Rectal smooth muscle tissue (tissue), 1 donor: Measurements from ENCODE around the gene FLT1.
A peak's percentile ranks its signal among the peaks of the same experiment; 100 is the strongest.

ENCODE experiments used
- H3K27ac ChIP-seq: one replicate; pipeline ENCODE4 v1.7.0; 2013; ENCODE audit warnings: low read depth, low read length, inconsistent platforms
- H3K27me3 ChIP-seq: one replicate; pipeline ENCODE4 v1.7.0; 2013; ENCODE audit warnings: low read length; ENCODE audit not compliant: control insufficient read depth, insufficient read depth
- H3K36me3 ChIP-seq: one replicate; pipeline ENCODE4 v1.7.0; 2013; ENCODE audit warnings: low read length; ENCODE audit not compliant: control insufficient read depth, insufficient read depth
- H3K4me1 ChIP-seq: one replicate; pipeline ENCODE4 v1.7.0; 2013; ENCODE audit warnings: low read length; ENCODE audit not compliant: control insufficient read depth, insufficient read depth
- H3K4me3 ChIP-seq: one replicate; pipeline ENCODE4 v1.7.0; 2013; ENCODE audit warnings: low read length
- H3K9ac ChIP-seq: one replicate; pipeline ENCODE4 v1.7.0; 2013; ENCODE audit warnings: low read length

FLT1 gene, protein sequence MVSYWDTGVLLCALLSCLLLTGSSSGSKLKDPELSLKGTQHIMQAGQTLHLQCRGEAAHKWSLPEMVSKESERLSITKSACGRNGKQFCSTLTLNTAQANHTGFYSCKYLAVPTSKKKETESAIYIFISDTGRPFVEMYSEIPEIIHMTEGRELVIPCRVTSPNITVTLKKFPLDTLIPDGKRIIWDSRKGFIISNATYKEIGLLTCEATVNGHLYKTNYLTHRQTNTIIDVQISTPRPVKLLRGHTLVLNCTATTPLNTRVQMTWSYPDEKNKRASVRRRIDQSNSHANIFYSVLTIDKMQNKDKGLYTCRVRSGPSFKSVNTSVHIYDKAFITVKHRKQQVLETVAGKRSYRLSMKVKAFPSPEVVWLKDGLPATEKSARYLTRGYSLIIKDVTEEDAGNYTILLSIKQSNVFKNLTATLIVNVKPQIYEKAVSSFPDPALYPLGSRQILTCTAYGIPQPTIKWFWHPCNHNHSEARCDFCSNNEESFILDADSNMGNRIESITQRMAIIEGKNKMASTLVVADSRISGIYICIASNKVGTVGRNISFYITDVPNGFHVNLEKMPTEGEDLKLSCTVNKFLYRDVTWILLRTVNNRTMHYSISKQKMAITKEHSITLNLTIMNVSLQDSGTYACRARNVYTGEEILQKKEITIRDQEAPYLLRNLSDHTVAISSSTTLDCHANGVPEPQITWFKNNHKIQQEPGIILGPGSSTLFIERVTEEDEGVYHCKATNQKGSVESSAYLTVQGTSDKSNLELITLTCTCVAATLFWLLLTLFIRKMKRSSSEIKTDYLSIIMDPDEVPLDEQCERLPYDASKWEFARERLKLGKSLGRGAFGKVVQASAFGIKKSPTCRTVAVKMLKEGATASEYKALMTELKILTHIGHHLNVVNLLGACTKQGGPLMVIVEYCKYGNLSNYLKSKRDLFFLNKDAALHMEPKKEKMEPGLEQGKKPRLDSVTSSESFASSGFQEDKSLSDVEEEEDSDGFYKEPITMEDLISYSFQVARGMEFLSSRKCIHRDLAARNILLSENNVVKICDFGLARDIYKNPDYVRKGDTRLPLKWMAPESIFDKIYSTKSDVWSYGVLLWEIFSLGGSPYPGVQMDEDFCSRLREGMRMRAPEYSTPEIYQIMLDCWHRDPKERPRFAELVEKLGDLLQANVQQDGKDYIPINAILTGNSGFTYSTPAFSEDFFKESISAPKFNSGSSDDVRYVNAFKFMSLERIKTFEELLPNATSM (N-terminal part only)

DNA sequence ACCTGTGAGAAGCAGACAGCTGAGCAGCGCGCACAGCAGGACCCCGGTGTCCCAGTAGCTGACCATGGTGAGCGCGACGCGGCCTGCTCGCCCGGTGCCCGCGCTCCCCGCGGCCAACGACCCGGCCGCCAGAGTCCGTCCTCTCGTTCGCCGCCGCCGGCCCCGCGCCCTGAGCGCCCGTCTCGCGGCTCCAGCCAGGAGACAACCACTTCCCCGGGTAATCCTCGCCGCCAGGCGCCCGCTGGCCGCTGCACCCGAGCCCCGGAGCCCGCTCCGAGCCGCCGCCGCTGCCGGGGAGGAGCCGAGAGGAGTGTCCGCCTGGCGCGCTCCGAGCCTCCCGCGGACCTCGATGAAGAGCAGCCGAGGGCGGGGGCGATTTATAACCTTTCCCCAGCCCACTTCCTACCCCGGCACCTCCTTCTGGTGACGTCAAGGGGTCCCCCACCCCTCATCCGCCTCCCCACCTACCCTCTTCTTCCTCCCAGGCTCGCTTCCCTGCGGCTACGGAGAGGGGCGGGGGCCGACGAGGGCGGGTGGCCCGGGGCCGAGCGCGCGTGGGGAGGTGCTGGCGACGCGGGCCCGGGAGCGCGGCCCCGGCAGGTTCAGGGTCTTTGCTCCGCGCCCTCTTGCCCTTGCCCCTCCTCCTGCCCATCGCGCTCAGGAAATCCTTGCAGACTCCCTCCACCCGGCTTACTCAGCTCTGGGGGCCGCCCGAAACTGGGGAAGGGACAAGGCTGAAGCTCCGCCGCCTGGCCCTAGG lies at the start of gene FLT1:
Gene FLT1, minus strand, starts transcription at position 351 of the 760 bp plus-strand sequence. Its CDS starts 285 bp downstream, at position 66.
- Histone ChIP-seq H3K9ac (no peak within 1 kb of the TSS), H3K27ac (no peak within 1 kb of the TSS), H3K4me1 (no peaks in the 10 kb centered on the region), H3K4me3 (peak within 1 kb of the TSS; percentile 50), H3K27me3 (peaks cover 15% of the 10 kb centered on the region), H3K36me3 (no peaks in the 10 kb centered on the region)

DNA sequence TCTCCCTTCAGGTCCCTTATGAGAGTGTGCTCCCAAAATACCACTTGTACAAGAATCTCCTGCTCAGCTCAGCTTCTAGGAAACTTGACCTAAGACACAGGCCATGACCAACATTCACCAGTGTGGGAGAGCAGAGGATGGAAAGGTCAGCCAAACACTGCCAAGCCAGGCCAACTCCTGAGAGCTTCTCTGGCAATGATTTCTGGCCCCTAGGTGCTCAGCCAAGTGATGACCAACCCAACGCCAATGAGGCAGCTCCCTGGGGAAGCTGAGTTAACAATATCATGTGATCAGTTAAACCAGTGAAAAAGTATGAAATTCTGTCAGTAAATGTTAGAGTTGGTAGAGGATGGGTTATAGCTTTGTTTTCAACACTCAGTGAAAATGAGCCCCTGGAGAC lies 49.1 kb upstream of the FLT1 start:
- H3K27ac ChIP-seq = no peak overlapping the region
- H3K4me1 ChIP-seq = no peaks in the 10 kb centered on the region
- no peak overlapping the region for H3K4me3 ChIP-seq
- H3K36me3 ChIP-seq = no peaks in the 10 kb centered on the region
- no peaks in the 10 kb centered on the region for H3K27me3 ChIP-seq
- no peak overlapping the region for H3K9ac ChIP-seq

DNA sequence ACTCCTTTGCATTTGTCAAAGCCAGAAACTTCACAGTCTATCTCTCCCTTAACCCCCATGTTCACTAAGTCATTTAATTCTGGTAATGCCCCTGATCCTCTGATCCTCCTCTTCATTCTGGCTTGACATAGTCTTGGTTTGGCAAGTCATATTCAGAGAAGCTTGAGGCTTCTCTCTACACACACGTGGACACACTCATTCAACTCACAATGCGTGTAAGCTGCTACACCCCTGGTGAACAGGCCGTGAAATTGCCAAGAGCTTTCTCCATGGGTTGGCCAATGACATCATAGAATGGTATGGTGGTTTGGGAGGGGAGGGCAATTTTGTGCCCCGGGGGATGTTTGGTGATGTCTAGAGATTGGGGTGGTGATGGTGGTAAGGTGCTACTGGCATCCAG lies 47.9 kb upstream of the FLT1 start:
- Histone ChIP-seq H3K27me3 (no peaks in the 10 kb centered on the region), H3K36me3 (no peaks in the 10 kb centered on the region), H3K9ac (no peak overlapping the region), H3K4me1 (no peaks in the 10 kb centered on the region), H3K27ac (no peak overlapping the region), H3K4me3 (no peak overlapping the region)

DNA sequence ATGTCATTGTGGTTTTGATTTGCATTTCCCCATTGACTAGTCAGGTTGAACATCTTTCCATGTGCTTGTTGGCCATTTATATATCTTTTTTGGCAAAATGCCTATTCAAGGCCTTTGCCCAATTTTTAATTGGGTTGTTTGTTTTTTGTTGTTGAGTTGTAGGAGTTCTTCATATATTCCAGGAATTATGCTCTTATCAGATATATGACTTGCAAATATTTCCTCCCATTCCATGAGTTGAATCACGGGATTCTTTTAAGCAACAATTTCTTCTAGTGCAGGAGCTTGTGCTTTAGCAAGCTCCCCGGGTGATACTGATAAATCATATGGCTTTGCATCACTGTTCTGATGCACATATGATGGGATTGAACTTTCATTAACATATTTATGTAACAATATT lies 47.0 kb upstream of the FLT1 start:
- H3K27ac ChIP-seq = no peak overlapping the region
- no peaks in the 10 kb centered on the region for H3K36me3 ChIP-seq
- H3K9ac ChIP-seq = no peak overlapping the region
- H3K27me3 ChIP-seq = no peaks in the 10 kb centered on the region
- no peak overlapping the region for H3K4me3 ChIP-seq
- H3K4me1 ChIP-seq = no peaks in the 10 kb centered on the region

DNA sequence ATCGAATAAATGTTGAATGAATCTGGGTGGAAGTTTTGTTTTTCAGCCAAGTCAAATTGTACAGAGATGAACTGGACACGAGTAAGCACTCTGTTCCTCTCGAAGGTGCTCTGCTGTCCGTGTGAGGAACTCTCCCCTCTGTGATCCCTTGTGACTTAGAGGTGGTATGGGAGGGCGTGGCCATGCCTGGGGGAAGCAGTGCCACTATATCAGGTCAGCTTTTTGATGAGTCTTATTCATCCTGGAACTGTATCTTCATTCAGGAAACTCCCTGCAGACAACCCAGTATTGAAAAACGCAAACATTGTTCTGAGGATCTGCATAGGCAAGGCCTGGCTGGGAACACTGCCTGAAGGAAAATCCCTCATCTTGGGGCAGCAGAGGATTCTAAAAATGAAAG lies 45.7 kb upstream of the FLT1 start:
- no peaks in the 10 kb centered on the region for H3K4me1 ChIP-seq
- no peak overlapping the region for H3K4me3 ChIP-seq
- H3K27ac ChIP-seq = no peak overlapping the region
- no peaks in the 10 kb centered on the region for H3K36me3 ChIP-seq
- H3K27me3 ChIP-seq = no peaks in the 10 kb centered on the region
- no peak overlapping the region for H3K9ac ChIP-seq

DNA sequence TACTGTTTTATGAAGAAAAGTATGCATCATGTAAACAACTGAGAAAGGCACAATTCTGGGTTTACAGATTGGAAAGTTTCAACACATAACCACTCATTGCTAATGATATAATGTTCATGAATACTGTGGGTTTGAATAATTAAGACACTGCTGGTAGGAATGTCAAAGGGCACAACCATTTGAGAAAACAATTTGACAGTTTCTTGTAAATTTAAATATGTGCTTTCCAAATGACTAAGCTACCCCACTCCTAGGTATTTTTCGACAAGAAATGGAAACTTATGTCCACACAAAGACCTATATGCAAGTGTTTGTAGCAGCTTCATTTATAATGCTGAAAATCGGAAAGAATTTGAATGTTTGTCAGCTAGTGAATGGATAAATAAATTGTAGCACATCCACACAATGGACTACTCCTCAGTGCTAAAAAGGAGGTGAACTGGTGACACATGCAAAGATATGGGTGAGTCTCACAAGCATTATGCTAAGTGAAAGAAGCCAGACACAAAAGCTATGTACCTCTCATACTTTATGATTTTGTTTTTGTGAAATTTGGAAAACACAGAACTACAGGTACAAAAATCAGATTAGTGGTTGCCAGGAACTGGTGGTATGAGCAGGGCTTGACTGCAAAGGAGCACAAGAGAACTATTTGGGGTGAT lies 44.8 kb upstream of the FLT1 start:
- Histone ChIP-seq H3K27ac (no peak overlapping the region), H3K36me3 (no peaks in the 10 kb centered on the region), H3K4me1 (no peaks in the 10 kb centered on the region), H3K4me3 (no peak overlapping the region), H3K27me3 (no peaks in the 10 kb centered on the region), H3K9ac (no peak overlapping the region)

DNA sequence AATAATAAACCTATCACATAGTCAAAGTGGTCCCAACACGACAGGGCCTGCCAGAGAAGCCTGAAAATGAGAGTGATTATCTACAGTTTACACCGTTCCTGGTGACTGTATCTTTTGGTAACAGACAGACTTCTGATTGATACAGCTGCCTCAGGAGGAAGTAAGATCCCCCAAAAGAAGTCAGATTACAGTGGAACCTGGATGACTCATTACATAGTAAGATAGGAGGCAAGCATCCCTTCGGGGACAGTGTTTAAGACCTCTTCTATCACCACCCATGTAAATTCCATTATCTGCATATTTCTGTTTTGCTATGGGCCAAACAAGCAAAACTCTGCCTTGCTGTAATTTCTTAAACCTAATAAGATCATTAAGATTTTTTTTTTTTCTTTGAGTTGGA lies 44.0 kb upstream of the FLT1 start:
- H3K27me3 ChIP-seq = no peaks in the 10 kb centered on the region
- H3K36me3 ChIP-seq = no peaks in the 10 kb centered on the region
- H3K4me3 ChIP-seq = no peak overlapping the region
- H3K4me1 ChIP-seq = no peaks in the 10 kb centered on the region
- H3K27ac ChIP-seq = no peak overlapping the region
- no peak overlapping the region for H3K9ac ChIP-seq

DNA sequence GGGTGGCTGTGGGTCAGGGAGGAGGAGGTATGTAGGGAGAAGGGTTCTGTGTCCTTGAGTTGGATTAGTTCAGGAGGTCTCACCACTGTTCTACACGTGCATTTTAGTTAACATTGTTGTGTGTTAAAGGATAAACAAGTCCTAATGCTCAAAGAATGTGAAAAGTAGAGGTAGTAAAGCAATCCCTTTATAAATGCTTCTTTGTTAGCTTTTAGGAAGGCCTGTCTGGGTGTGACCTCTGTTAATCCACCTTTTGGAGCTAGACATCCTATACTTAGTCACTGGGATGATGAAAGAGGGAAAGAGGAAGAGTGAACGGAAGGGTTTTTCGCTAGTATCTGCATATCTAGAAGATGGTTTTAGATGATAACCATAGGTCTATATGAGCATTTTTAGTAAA lies 42.2 kb upstream of the FLT1 start:
- H3K4me3 ChIP-seq = no peak overlapping the region
- H3K27ac ChIP-seq = no peak overlapping the region
- H3K4me1 ChIP-seq = no peaks in the 10 kb centered on the region
- H3K27me3 ChIP-seq = peaks cover 7% of the 10 kb centered on the region
- no peaks in the 10 kb centered on the region for H3K36me3 ChIP-seq
- H3K9ac ChIP-seq = no peak overlapping the region

DNA sequence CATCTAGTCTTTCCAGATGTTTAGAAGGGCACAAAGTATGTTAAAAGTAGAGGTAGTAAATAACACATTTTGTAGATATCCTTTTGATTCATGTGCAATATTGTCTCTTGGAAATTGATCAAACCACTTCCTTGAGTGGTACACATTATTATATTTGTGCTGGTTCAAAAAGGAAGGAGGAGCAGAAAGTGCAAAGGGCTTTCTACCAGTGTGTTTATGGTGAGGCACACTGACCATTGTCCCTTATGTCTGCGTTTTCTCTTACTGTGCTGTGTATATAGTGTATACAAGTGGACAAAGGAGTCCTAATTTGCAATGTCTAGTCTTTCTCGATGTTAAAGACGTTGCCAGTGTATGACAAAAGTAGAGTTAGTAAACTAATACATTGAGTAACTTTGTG lies 41.4 kb upstream of the FLT1 start:
- H3K27ac ChIP-seq = no peak overlapping the region
- no peak overlapping the region for H3K9ac ChIP-seq
- no peak overlapping the region for H3K4me3 ChIP-seq
- peaks cover 3% of the 10 kb centered on the region for H3K4me1 ChIP-seq
- H3K27me3 ChIP-seq = peaks cover 12% of the 10 kb centered on the region
- no peaks in the 10 kb centered on the region for H3K36me3 ChIP-seq

DNA sequence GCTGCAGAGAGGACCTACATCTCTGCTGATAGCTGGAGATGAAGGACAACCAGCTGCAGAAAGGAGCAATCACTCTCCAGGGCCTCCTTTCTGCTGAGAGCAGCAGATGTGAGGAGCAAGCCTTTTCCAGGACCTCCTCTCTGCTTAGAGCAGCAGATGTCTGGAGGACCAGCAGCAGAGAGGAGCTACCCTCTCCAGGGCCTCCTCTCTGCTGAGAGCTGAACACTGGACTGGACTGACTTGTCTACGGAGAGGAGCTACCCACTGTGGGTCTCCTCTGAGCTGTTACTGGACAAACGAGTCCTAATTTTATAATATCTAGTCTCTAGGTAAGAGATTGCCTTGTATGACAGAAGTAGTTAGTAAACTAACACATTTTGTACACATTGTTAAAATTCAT lies 40.8 kb upstream of the FLT1 start:
- Histone ChIP-seq H3K27ac (no peak overlapping the region), H3K4me3 (no peak overlapping the region), H3K36me3 (no peaks in the 10 kb centered on the region), H3K9ac (no peak overlapping the region), H3K4me1 (peaks cover 3% of the 10 kb centered on the region), H3K27me3 (peaks cover 14% of the 10 kb centered on the region)

DNA sequence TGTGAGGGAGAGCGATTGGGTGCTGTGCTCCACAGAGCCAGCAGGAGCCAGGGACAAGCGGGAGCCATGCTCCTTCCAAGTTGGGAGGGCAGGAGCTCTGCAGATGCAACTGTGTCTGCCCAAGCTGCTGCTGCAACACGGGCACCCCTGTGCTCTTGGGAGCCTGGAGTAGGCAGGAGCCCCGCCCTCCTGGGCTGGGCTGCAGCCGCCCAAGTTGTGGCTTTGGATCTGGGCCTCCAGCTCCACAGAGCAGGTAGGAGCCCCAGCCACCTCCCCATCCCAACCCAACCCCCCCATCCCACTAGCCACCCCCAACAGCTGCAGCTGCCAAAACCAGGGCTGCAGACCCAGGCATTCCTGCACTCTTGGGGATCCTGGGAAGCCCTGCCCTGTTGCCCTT lies 39.9 kb upstream of the FLT1 start:
- Histone ChIP-seq H3K4me3 (no peak overlapping the region), H3K27ac (no peak overlapping the region), H3K27me3 (peaks cover 14% of the 10 kb centered on the region), H3K9ac (no peak overlapping the region), H3K4me1 (peaks cover 3% of the 10 kb centered on the region), H3K36me3 (no peaks in the 10 kb centered on the region)
